GM12891 (cell line): ENCODE data around the gene PCSK6.

Source experiments
- PAX5 ChIP-seq: IDR thresholded peaks from 2 replicates; pipeline ENCODE4 v1.6.1; 2011; ENCODE audit warnings: low read length, moderate library complexity, mild to moderate bottlenecking; ENCODE audit not compliant: insufficient read depth, severe bottlenecking
- POLR2A ChIP-seq: IDR thresholded peaks from 2 replicates; pipeline ENCODE4 v1.6.1; 2011; ENCODE audit warnings: low read depth, low read length, control low read depth
- POLR2AphosphoS5 ChIP-seq: IDR thresholded peaks from 2 replicates; pipeline ENCODE4 v1.6.1; 2011; ENCODE audit warnings: low read depth, low read length, control low read depth

DNA sequence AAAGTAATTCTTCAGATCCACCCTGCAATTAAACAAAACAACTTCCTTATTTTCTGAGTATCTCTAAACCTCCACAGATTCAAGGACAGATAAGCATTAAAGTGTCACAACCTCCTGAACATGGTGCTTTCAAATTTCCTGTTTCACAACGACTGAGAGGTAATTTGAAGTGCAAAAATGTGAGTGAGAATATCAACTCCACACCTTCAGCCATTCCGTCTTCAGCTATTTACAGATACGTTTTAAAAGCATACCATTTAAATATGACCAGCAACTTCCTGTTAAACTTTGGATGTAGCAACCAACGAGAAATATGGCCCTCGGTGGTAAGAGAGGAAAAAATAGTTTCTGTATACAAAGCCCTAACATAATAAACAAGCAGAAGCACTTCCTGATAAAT, 32.1 kb upstream of the PCSK6 start:
- TF ChIP-seq POLR2A (no peak), POLR2AphosphoS5 (no peak), PAX5 (no peak)
